ENCODE measurements around the gene UBE2D1. TPM values are rescaled to one million over a fixed set of nuclear protein-coding genes. Genes with fewer than 3 reads are reported as not detected.
A peak's percentile ranks its signal among the peaks of the same experiment; 100 is the strongest.

The UBE2D1 gene
- total and polyA plus RNA-seq, 9 of the 15 experiments (the other 6 are each of a cell fraction or from before 2014, with no cell fraction given) = 4.1 to 24.4 (median 12.3) TPM

DNA sequence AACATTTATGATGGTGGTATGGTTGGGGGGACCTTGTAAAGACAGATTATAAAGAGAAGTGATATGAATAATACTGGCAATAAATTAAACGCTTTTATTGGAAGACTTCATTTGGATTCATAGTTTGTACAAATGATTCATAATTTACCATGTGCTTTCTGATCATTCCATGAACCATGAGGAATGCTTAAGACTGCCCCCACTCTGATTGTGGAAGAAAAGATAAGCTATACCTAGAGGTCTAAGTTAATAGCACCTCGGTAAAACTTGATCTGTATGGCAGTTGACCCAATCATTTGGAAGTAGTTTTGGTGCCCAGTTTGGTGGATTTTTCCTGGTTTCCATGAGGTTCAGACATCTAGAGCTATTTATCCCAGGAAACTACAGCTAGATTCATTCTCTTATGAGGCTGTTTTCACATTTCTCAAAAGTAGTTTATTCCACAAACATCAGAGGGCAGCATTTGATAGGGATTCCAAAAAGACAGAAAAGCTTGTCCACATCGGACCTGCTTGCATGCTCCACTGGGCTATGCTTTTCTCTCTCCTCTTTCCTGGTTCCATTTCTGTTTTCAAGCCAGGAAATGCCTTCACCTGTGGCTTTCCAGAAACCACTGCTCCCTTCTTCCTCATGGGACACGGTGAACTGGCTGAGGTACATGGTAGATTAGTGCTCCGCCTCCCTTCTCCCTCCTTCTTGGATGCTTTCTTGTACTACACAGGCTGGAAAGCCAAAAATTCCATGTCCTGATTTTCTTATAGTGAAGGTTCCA is 79.7 kb downstream of the UBE2D1 start:
- WGBS (ENCODE audit: insufficient coverage, low coverage, missing lambda C conversion rate) = 2% methylated on average over 5 of the region's 5 CpGs
- Histone ChIP-seq H3K36me3 (ENCODE audit: control insufficient read depth, insufficient read depth, low read length) (no peaks in the 10 kb centered on the region), H3K27me3 (ENCODE audit: control insufficient read depth in 2 of 2, insufficient read depth in 2 of 2, low read length in 2 of 2) (peaks cover 0 to 8% of the 10 kb centered on the region in 2 experiments; a peak in 1 of 5 replicates), H3K4me2 (ENCODE audit: insufficient read depth, low read length) (no peak overlapping the region), H3K9ac (ENCODE audit: insufficient read depth in 1 of 2, low read depth in 2 of 2, low read length in 2 of 2) (no peak overlapping the region), H3K9me3 (replicated peaks; ENCODE audit: control insufficient read depth, insufficient read depth, low read depth, low read length) (no peaks in the 10 kb centered on the region), H3K79me2 (ENCODE audit: control insufficient read depth, insufficient read depth, low read length) (no peaks in the 10 kb centered on the region), H3K27ac (ENCODE audit: extremely low read depth, low read depth, low read length) (no peak overlapping the region), H4K20me1 (replicated peaks; ENCODE audit: control insufficient read depth, insufficient read depth, low read length) (no peaks in the 10 kb centered on the region), H2AFZ (ENCODE audit: low read depth, low read length) (no peak overlapping the region), H3K4me1 (replicated peaks in 1 of 2; ENCODE audit: control insufficient read depth in 2 of 2, insufficient read depth in 2 of 2, low read length in 2 of 2) (no peaks in the 10 kb centered on the region), H3K4me3 (no peak overlapping the region), H3K9me1 (ENCODE audit: control insufficient read depth, insufficient read depth, low read length) (no peaks in the 10 kb centered on the region)
- intact Hi-C loops (cut with micrococcal nuclease) = no loop called here
- DNase-seq (ENCODE audit: extremely low read depth in 1 of 4, low spot score in 3 of 4) (peak in 1 of 4 experiments; percentile 17), ATAC-seq (peak; percentile 59; the same call in 2 of the 3 replicates), FAIRE-seq (no peak)
- in situ Hi-C loops (cut with MboI) = no loop called here
- no TSS peak for BruUV-seq (replicated peaks)
- POLR2A ChIA-PET = interaction anchor here (0.6 to 1.2 kb wide), 2 partner anchors 114 to 141 kb away, joined by 3 to 4 read pairs; no protein-coding TSS in a partner anchor
- CTCF ChIA-PET (ENCODE audit: low intra/inter-chr PET ratio) = interaction anchor here (0.6 kb wide), 1 partner anchor 85 kb away, joined by 3 read pairs; no protein-coding TSS in a partner anchor
- TF ChIP-seq SMC3 (conservative IDR thresholded peaks at IDR 0.05; ENCODE audit: insufficient read depth, low read depth, low read length) (0 out of 2 replicates have a peak, but pooled peaks have one; percentile 15), RAD21 (CRISPR knock-in tag; conservative IDR thresholded peaks at IDR 0.05 in 1 of 2, IDR thresholded peaks at IDR 0.05 in 1 of 2) (peak in 1 of 2 experiments; percentile 53; a peak in 2 of 4 replicates), GATAD2B (IDR thresholded peaks at IDR 0.05; ENCODE audit: borderline replicate concordance) (no peak)
- TF ChIP-seq, protein P1, sequence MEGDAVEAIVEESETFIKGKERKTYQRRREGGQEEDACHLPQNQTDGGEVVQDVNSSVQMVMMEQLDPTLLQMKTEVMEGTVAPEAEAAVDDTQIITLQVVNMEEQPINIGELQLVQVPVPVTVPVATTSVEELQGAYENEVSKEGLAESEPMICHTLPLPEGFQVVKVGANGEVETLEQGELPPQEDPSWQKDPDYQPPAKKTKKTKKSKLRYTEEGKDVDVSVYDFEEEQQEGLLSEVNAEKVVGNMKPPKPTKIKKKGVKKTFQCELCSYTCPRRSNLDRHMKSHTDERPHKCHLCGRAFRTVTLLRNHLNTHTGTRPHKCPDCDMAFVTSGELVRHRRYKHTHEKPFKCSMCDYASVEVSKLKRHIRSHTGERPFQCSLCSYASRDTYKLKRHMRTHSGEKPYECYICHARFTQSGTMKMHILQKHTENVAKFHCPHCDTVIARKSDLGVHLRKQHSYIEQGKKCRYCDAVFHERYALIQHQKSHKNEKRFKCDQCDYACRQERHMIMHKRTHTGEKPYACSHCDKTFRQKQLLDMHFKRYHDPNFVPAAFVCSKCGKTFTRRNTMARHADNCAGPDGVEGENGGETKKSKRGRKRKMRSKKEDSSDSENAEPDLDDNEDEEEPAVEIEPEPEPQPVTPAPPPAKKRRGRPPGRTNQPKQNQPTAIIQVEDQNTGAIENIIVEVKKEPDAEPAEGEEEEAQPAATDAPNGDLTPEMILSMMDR (IDR thresholded peaks at IDR 0.05 in 2 of 3, conservative IDR thresholded peaks at IDR 0.05 in 1 of 3; ENCODE audit: insufficient read depth in 2 of 3, low read depth in 1 of 3, low read length in 3 of 3) = peak in 2 of 3 experiments; percentile 17 to 39; a peak in 2 of 6 replicates
- TF ChIP-seq, protein P2, sequence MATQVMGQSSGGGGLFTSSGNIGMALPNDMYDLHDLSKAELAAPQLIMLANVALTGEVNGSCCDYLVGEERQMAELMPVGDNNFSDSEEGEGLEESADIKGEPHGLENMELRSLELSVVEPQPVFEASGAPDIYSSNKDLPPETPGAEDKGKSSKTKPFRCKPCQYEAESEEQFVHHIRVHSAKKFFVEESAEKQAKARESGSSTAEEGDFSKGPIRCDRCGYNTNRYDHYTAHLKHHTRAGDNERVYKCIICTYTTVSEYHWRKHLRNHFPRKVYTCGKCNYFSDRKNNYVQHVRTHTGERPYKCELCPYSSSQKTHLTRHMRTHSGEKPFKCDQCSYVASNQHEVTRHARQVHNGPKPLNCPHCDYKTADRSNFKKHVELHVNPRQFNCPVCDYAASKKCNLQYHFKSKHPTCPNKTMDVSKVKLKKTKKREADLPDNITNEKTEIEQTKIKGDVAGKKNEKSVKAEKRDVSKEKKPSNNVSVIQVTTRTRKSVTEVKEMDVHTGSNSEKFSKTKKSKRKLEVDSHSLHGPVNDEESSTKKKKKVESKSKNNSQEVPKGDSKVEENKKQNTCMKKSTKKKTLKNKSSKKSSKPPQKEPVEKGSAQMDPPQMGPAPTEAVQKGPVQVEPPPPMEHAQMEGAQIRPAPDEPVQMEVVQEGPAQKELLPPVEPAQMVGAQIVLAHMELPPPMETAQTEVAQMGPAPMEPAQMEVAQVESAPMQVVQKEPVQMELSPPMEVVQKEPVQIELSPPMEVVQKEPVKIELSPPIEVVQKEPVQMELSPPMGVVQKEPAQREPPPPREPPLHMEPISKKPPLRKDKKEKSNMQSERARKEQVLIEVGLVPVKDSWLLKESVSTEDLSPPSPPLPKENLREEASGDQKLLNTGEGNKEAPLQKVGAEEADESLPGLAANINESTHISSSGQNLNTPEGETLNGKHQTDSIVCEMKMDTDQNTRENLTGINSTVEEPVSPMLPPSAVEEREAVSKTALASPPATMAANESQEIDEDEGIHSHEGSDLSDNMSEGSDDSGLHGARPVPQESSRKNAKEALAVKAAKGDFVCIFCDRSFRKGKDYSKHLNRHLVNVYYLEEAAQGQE (IDR thresholded peaks at IDR 0.05; ENCODE audit: borderline replicate concordance) = 0 out of 2 replicates have a peak, but pooled peaks have one; percentile 8
- TF ChIP-seq, protein P2 (CRISPR knock-in tag; IDR thresholded peaks at IDR 0.05; ENCODE audit: low read depth) = no peak

Measured in K562 (cell line).